Measurements from ENCODE around the gene RLN2. TPM values are rescaled to one million over a fixed set of nuclear protein-coding genes. Genes with fewer than 3 reads are reported as not detected.

RLN2 gene
- total RNA-seq, 1 donor from 2014 or later = 0.77 TPM

- Mint-ChIP-seq H3K27ac (ENCODE audit: unreplicated experiment) (no peak overlapping the region), H3K27me3 (ENCODE audit: low read depth) (peaks cover 20% of the 10 kb centered on the region), H3K9me3 (peaks cover 8% of the 10 kb centered on the region), H3K4me1 (no peaks in the 10 kb centered on the region), H3K36me3 (ENCODE audit: low read depth) (no peaks in the 10 kb centered on the region), H3K4me3 (no peak overlapping the region)
- no peak for TF ChIP-seq CTCF (conservative IDR thresholded peaks at IDR 0.05)
- DNase-seq (ENCODE audit: low read depth, low spot score) = no peak
Measured at GRCh38 chr9:5310851-5311250, 6.3 kb upstream of the RLN2 start.

GRCh38 chr9:5305741-5306140 is 1.2 kb upstream of the RLN2 start:
- no peaks in the 10 kb centered on the region for H3K36me3 Mint-ChIP-seq (ENCODE audit: low read depth)
- H3K4me3 Mint-ChIP-seq = no peak overlapping the region
- no peak for TF ChIP-seq CTCF (conservative IDR thresholded peaks at IDR 0.05)

GRCh38 chr9:5301544-5301943 is 3.0 kb downstream of the RLN2 start:
- Mint-ChIP-seq H3K4me1 (no peaks in the 10 kb centered on the region), H3K27ac (ENCODE audit: unreplicated experiment) (no peak overlapping the region), H3K4me3 (no peak overlapping the region), H3K36me3 (ENCODE audit: low read depth) (no peaks in the 10 kb centered on the region), H3K27me3 (ENCODE audit: low read depth) (peaks cover 26% of the 10 kb centered on the region), H3K9me3 (peaks cover 5% of the 10 kb centered on the region)
- no peak for DNase-seq (ENCODE audit: low read depth, low spot score)
- no peak for TF ChIP-seq CTCF (conservative IDR thresholded peaks at IDR 0.05)

More at GRCh38 chr9:5305741-5306140, 1.2 kb upstream of the RLN2 start:
- Mint-ChIP-seq H3K9me3 (no peaks in the 10 kb centered on the region), H3K27me3 (ENCODE audit: low read depth) (peaks cover 26% of the 10 kb centered on the region), H3K27ac (ENCODE audit: unreplicated experiment) (no peak overlapping the region), H3K4me1 (no peaks in the 10 kb centered on the region)
- no peak for DNase-seq (ENCODE audit: low read depth, low spot score)

GRCh38 chr9:5292141-5292540 is 12.4 kb downstream of the RLN2 start:
- Mint-ChIP-seq H3K9me3 (peaks cover 7% of the 10 kb centered on the region), H3K4me3 (no peak overlapping the region), H3K27ac (ENCODE audit: unreplicated experiment) (no peak overlapping the region), H3K4me1 (no peaks in the 10 kb centered on the region), H3K36me3 (ENCODE audit: low read depth) (no peaks in the 10 kb centered on the region), H3K27me3 (ENCODE audit: low read depth) (peaks cover 15% of the 10 kb centered on the region)
- DNase-seq (ENCODE audit: low read depth, low spot score) = no peak
- TF ChIP-seq CTCF (conservative IDR thresholded peaks at IDR 0.05) = no peak

GRCh38 chr9:5288591-5288990 is 15.9 kb downstream of the RLN2 start:
- Mint-ChIP-seq H3K4me1 (no peaks in the 10 kb centered on the region), H3K27me3 (ENCODE audit: low read depth) (peaks cover 6% of the 10 kb centered on the region), H3K4me3 (no peak overlapping the region), H3K9me3 (peaks cover 5% of the 10 kb centered on the region), H3K27ac (ENCODE audit: unreplicated experiment) (no peak overlapping the region), H3K36me3 (ENCODE audit: low read depth) (no peaks in the 10 kb centered on the region)
- no peak for DNase-seq (ENCODE audit: low read depth, low spot score)
- TF ChIP-seq CTCF (conservative IDR thresholded peaks at IDR 0.05) = no peak

GRCh38 chr9:5286262-5286661 is 18.3 kb downstream of the RLN2 start:
- H3K27ac Mint-ChIP-seq (ENCODE audit: unreplicated experiment) = no peak overlapping the region

More at GRCh38 chr9:5286262-5286661, 18.3 kb downstream of the RLN2 start:
- Mint-ChIP-seq H3K4me1 (no peaks in the 10 kb centered on the region), H3K36me3 (ENCODE audit: low read depth) (no peaks in the 10 kb centered on the region), H3K9me3 (peaks cover 8% of the 10 kb centered on the region), H3K27me3 (ENCODE audit: low read depth) (peaks cover 6% of the 10 kb centered on the region), H3K4me3 (no peak overlapping the region)
- no peak for DNase-seq (ENCODE audit: low read depth, low spot score)
- no peak for TF ChIP-seq CTCF (conservative IDR thresholded peaks at IDR 0.05)

All from neural crest cell (in vitro differentiated cells).